ENCODE measurements around the gene VAC14.

GRCh38 chr16:70723740-70724145 is 77.2 kb downstream of the VAC14 start:
- TF ChIP-seq, protein P1, sequence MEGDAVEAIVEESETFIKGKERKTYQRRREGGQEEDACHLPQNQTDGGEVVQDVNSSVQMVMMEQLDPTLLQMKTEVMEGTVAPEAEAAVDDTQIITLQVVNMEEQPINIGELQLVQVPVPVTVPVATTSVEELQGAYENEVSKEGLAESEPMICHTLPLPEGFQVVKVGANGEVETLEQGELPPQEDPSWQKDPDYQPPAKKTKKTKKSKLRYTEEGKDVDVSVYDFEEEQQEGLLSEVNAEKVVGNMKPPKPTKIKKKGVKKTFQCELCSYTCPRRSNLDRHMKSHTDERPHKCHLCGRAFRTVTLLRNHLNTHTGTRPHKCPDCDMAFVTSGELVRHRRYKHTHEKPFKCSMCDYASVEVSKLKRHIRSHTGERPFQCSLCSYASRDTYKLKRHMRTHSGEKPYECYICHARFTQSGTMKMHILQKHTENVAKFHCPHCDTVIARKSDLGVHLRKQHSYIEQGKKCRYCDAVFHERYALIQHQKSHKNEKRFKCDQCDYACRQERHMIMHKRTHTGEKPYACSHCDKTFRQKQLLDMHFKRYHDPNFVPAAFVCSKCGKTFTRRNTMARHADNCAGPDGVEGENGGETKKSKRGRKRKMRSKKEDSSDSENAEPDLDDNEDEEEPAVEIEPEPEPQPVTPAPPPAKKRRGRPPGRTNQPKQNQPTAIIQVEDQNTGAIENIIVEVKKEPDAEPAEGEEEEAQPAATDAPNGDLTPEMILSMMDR (IDR thresholded peaks at IDR 0.05): no peak
- no peak for TF ChIP-seq POLR2A (IDR thresholded peaks at IDR 0.05)
